ENCODE data around the gene MAPT.
A peak's percentile ranks its signal among the peaks of the same experiment; 100 is the strongest.

The MAPT gene

GRCh38 chr17:45863857-45864654, 30.3 kb upstream of the MAPT start:
- no peak for DNase-seq

- no peak for DNase-seq
Observed at GRCh38 chr17:45867171-45867570, 27.2 kb upstream of the MAPT start.

GRCh38 chr17:45867702-45868101, 26.7 kb upstream of the MAPT start:
- DNase-seq, result no peak

- no peak for DNase-seq
Observed at GRCh38 chr17:45868276-45868675, 26.1 kb upstream of the MAPT start.

- DNase-seq, result no peak
Observed at GRCh38 chr17:45869676-45870341, 24.5 kb upstream of the MAPT start.

GRCh38 chr17:45870342-45870974, 23.9 kb upstream of the MAPT start:
- no peak for DNase-seq

- no peak for DNase-seq
Observed at GRCh38 chr17:45871718-45872117, 22.6 kb upstream of the MAPT start.

- DNase-seq, result peak; percentile 46
Observed at GRCh38 chr17:45873728-45874127, 20.6 kb upstream of the MAPT start.

- no peak for DNase-seq
Observed at GRCh38 chr17:45874151-45874550, 20.2 kb upstream of the MAPT start.

GRCh38 chr17:45876539-45876938, 17.8 kb upstream of the MAPT start:
- no peak for DNase-seq

GRCh38 chr17:45877467-45877866, 16.9 kb upstream of the MAPT start:
- DNase-seq, result no peak

- no peak for DNase-seq
Observed at GRCh38 chr17:45883063-45883462, 11.3 kb upstream of the MAPT start.

GRCh38 chr17:45886852-45887251, 7.5 kb upstream of the MAPT start:
- DNase-seq, result no peak

GRCh38 chr17:45888392-45888791, 6.0 kb upstream of the MAPT start:
- DNase-seq, result no peak

- DNase-seq, result no peak
Observed at GRCh38 chr17:45889579-45889978, 4.8 kb upstream of the MAPT start.

GRCh38 chr17:45893725-45894021, 681 bp upstream of the MAPT start:
- no peak for DNase-seq

- DNase-seq, result peak; percentile 22
Observed at GRCh38 chr17:45895304-45895968, 1.1 kb downstream of the MAPT start.

GRCh38 chr17:45895969-45896785, 1.8 kb downstream of the MAPT start:
- DNase-seq, result no peak

- DNase-seq, result no peak
Observed at GRCh38 chr17:45896803-45897693, 2.7 kb downstream of the MAPT start.

- no peak for DNase-seq
Observed at GRCh38 chr17:45900136-45900535, 5.8 kb downstream of the MAPT start.

- no peak for DNase-seq
Observed at GRCh38 chr17:45900723-45901415, 6.5 kb downstream of the MAPT start.

Data from activated naive CD4-positive, alpha-beta T cell treated with Interleukin-2 at 50 U/mL for 16 hours (primary cell).